ENCODE measurements around the gene WDR5.

Gene WDR5

DNA sequence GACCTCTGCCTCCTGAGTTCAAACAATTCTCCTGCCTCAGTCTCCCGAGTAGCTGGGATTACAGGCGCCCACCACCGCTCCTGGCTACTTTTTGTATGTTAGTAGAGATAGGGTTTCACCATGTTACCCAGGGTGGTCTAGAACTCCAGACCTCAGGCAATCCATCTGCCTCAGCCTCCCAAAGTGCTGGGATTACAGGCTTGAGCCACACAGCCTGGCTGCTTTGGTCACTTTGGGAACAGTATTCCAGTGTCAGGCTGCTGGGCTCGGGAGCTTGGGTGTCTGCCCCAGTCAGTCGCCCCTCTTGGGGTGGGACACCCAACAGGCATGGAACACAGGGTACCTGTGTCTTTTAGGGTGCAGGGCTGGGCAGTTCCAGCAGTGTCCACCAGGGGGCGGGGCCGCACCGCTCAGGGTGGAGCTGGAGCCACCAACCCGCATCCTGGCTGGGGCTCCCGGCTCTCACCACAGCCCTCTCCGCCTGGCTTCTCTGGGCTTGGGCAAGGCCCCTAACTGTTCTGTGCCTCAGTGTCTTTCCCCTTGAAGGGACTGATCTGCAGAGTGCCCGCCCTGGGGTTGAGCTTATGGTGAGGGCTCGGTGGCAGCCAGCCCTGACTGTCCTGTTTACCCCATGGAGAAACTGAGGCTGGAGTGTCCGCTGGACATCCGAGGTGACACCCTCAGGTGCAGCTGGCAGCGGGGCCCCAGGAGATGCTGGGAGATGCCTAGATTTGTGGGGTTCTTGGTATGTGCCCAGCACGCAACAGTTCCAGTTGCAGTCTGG, 34.8 kb downstream of the WDR5 start:
- Mint-ChIP-seq H3K27me3 (peaks cover 5 to 7% of the 10 kb centered on the region in 2 donors), H3K9me3 (no peaks in the 10 kb centered on the region), H3K27ac (no peak overlapping the region), H3K36me3 (peaks cover 1 to 3% of the 10 kb centered on the region in 2 donors), H3K4me1 (peaks cover 15% of the 10 kb centered on the region in 2 donors), H3K4me3 (no peak overlapping the region)
- no peak for DNase-seq
- ATAC-seq (replicated peaks), result no peak

DNA sequence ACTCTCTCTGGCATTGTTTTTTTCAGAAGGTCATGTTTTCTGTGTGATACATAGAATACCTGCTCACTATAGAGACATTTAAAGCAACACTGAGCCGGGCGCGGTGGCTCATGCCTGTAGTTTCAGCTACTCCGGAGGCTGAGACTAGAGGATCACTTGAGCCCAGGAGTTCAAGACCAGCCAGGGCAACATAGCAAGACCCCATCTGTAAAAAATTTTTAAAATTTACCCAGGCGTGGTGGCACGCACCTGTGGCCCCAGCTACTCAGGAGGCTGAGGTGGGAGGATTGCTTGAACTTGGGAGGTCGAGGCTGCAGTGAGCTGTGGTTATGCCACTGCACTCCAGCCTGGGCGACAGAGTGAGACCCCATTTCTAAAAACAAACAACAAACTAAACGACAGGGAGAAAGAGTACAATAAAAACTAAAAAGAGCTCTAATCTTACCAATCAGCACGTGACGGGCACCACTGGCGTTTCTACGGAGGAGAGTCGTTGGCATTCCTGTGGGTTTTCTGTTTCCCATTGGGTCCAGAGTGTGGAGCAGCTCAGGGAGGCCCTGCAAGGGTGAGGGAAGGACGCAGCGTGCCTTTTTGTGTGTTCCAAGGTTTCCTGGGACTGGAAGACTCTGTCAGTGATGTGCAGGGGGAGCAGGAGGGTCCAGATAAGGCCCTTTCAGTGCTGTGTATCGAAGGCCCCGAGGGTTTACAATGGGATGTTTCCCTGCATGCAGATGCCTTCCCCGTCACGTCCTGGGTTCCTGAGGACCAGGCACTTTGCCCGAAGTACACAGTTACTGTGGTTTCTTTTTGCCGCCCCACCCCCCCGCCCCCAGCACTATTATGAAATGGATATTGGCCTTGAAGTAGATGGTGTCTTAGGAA, 35.7 kb downstream of the WDR5 start:
- ATAC-seq (replicated peaks), result no peak
- H3K36me3 Mint-ChIP-seq, result peaks cover 1 to 3% of the 10 kb centered on the region in 2 donors
- H3K4me3 Mint-ChIP-seq, result no peak overlapping the region
- no peak for DNase-seq
- peaks cover 13 to 15% of the 10 kb centered on the region in 2 donors for H3K4me1 Mint-ChIP-seq
- no peaks in the 10 kb centered on the region for H3K9me3 Mint-ChIP-seq
- H3K27ac Mint-ChIP-seq, result no peak overlapping the region
- H3K27me3 Mint-ChIP-seq, result peaks cover 8% of the 10 kb centered on the region in 2 donors

DNA sequence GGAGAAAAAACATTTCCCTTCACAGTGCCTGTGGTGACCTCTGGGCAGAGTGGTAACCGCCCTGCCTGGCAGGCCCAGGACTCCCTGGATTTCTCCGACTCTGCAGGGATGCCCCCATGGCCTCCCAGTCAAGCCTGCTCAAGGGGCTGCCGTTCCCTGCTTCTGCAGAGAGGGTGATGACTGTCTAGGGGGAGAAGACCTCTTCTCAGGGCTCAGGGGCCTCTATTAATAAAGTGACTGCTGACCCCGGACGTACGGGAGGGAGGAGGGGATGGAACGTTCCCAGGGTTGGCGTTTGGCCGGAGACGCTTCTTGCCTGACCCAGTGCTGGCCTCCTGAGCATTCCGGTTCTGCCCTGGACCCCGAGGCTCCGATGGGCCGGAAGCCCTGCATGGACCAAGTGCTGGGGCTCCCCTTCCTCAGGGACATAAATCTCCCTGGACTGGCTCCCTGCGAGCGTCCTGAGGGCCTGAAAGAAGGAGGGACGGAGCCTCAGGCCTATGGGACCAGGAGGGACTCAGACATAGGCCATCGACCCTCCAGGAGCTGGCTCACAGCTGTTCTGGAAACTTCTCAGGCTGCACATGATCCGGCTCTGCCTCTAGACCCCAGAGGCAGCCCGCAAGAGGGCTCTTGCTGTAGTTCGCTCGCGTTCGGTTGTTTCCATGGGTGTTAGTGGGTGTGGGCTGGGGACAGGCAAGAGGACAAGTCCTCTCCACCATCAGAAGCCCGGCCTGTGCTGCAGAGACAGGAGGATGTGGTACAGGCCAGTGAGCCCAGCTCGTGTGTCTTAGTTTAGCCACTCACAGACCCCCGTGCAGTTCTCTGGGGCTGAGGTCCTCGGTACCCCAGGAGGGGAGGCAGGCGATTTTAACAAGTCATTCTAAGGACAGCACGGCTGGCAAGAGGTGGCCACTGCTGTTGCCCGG, 36.6 kb downstream of the WDR5 start:
- peaks cover 14 to 18% of the 10 kb centered on the region in 2 donors for H3K4me1 Mint-ChIP-seq
- H3K36me3 Mint-ChIP-seq, result peaks cover 1 to 3% of the 10 kb centered on the region in 2 donors
- H3K27ac Mint-ChIP-seq, result peak overlapping the region; percentile 37
- no peak overlapping the region for H3K4me3 Mint-ChIP-seq
- no peaks in the 10 kb centered on the region for H3K9me3 Mint-ChIP-seq
- ATAC-seq (replicated peaks) (no peak), DNase-seq (no peak)
- H3K27me3 Mint-ChIP-seq, result peaks cover 15% of the 10 kb centered on the region in 2 donors

DNA sequence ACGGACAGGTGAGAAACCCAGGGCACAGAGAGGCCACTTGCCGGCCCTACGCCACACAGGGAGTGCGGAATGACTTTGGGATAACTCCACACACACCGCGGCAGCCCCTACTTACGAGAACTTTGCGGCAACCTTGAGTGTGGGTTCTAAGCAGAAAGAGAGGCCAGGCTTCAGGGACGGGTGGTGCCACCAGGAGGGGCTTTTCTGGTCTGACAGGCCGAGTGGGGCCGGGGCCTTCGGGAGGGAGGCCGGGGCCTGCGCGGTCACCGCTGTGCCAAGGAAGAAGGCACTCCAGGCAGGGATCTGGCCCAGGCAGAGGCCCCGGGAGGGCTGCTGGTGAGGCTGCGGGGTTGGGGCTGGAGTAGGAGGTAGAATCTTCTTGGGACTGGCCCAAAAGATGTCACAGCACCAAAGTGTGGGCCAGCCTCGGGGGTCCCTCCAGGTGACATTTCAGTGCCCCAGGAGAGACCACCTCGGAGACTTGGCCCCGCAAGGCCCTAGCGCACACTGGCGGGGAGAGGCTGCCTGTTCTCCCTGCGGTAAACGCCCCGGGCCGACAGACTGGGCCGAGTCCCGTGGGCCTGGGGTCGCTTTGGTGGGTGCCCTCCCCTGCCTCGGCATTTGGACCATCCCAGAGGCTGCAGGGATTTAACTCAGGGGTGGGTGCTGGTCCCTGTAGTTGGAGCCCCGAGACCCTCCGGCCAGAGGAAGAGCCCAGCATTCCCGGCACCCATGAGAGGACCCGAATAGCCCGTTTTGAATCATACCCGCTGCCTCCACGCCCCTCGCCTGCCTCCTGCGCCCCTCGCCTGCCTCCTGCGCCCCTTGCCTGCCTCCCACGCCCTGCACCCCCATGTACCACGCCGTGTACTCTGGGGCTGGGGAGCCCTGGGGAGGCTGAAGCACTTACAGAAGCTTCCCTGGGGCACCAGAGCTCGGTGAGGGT, 37.5 kb downstream of the WDR5 start:
- Mint-ChIP-seq H3K27me3 (peaks cover 22 to 25% of the 10 kb centered on the region in 2 donors), H3K4me3 (no peak overlapping the region), H3K4me1 (peaks cover 19 to 20% of the 10 kb centered on the region in 2 donors), H3K9me3 (no peaks in the 10 kb centered on the region), H3K36me3 (peaks cover 0 to 3% of the 10 kb centered on the region in 2 donors), H3K27ac (peak overlapping the region; percentile 37)
- no peak for DNase-seq
- ATAC-seq (replicated peaks), result no peak

DNA sequence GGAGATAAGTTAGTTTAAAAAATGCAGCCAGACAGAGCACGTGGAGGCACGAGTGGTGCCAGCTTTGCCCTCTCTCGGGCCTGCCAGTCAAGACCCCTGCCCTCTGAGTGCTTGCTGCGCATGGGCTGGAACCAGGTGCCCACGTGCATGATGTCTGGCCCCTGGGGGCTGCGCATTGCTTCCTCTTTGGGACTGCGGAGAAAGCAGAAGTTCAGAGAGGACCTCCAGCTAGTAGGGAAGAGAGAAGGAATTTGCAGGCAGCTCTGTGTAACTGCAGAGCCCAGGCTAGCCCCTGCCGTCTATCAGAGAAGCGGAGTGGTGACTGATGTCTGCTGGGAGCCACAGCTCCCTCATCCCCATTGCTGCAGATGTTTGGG, 38.2 kb downstream of the WDR5 start:
- Mint-ChIP-seq H3K4me1 (peaks cover 19 to 20% of the 10 kb centered on the region in 2 donors), H3K27ac (no peak overlapping the region), H3K4me3 (no peak overlapping the region), H3K27me3 (peaks cover 25 to 31% of the 10 kb centered on the region in 2 donors), H3K9me3 (no peaks in the 10 kb centered on the region), H3K36me3 (peaks cover 0 to 2% of the 10 kb centered on the region in 2 donors)
- no peak for DNase-seq
- peak; percentile 64 to 71 for ATAC-seq (replicated peaks)

DNA sequence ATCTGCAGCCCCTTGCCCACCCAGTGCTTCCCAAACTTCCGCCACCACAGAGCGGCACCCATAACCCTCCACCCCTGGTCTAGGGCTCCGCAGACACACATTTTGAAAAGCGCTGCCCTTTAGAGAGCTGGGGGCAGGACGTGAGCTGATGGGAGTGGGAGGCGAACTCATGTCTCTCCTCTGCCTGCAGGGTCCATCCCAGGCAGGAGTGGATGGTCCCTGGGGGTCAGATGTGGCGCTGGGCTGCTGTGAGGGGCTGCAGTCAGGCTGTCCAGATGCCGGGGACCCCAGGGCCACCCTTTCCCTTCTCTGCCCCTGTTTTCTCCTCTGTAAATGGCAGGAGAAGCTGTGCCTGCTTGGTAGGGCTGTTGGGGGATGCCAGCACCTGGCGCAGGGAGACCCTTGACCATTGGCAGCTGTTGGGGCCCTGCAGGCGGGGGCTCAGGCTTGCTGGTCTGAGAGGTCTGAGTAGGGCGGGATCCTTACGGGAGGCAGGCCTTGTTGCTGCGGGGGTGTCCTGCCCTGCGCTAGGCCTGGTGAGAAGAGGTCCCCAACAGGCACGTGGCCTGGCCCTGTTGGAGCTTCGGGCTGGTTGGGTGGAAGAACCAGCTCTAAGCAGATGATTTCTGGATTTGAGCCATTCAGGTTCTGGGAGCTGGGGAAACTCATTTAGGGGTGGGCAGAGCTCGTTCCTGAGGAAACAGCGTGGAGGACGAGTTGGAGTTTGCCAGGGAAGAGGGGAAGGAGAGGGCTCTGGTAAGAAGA, 38.8 kb downstream of the WDR5 start:
- DNase-seq (no peak), ATAC-seq (replicated peaks) (no peak)
- Mint-ChIP-seq H3K9me3 (no peaks in the 10 kb centered on the region), H3K27me3 (peaks cover 31 to 38% of the 10 kb centered on the region in 2 donors), H3K27ac (peak overlapping the region; percentile 49), H3K4me1 (peaks cover 20 to 21% of the 10 kb centered on the region in 2 donors), H3K36me3 (peaks cover 0 to 4% of the 10 kb centered on the region in 2 donors), H3K4me3 (no peak overlapping the region)

DNA sequence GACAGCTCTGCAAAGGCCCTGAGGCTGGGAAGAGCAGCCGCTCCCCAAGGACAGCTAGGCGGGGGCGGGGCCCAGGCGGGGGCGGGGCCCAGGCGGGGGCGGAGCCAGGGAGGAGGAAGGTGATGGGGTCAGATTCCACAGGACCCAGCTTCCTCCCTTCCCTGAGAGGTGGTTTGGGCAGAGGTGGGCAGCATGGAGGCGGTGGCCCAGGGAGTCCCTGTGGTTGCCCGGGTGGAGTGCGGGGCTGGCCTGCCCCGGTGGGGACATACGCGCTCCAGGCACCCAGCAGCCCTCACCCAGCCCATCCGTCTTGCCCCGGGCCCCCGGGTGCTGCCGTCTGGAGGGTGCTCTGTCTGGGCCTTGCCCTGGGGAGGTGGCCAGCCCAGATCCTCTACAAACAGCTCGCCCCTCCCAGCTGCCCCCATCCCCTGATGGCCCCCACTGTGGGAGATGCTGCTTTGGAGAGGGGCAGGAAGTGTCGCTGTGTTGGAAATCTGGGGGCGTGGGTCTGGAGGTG, 39.5 kb downstream of the WDR5 start:
- Mint-ChIP-seq H3K4me1 (peaks cover 20 to 23% of the 10 kb centered on the region in 2 donors), H3K36me3 (peaks cover 0 to 4% of the 10 kb centered on the region in 2 donors), H3K27ac (no peak overlapping the region), H3K4me3 (no peak overlapping the region), H3K9me3 (no peaks in the 10 kb centered on the region), H3K27me3 (peaks cover 37 to 44% of the 10 kb centered on the region in 2 donors)
- no peak for DNase-seq
- no peak for ATAC-seq (replicated peaks)

DNA sequence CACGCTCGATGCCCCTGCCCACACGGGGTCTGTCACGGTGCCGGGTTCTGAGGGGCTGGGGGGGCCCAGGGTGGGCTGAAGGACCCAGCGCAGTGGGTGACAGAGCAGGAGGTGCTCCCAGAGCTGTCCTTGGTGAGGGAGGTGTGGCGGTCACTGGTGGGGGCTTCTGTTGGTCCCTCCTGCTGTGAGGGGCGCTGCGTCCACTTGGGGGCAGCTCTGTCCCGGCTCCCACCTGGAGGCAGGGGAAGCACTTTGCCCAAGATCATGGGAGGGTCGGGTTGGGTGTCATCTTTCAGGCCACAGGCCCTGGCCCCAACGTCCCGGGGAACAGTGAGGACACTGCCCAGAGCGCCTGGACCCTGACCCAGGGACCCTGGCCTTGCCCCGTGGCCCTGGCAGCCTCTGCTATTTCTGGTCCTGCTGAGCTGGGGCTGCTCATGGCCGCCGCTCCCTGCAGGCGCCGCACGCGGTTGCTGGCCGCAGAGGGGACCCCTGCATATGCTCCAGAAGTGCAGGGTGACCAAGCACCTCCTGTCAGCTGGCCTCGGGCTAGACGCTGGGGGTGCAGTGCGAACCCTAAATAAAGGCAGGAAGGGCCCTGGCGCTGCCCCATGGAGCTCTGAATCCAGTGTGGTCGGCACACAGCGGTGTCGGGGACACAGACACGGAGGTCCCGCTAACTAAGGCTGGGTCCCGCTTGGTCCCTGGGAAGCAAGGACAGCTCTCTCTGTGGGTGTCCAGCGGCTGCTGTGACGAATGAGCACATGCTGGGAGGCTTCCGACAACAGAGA, 40.1 kb downstream of the WDR5 start:
- Mint-ChIP-seq H3K4me1 (peaks cover 20 to 23% of the 10 kb centered on the region in 2 donors), H3K9me3 (no peaks in the 10 kb centered on the region), H3K4me3 (no peak overlapping the region), H3K27me3 (peaks cover 44 to 51% of the 10 kb centered on the region in 2 donors), H3K36me3 (peaks cover 0 to 4% of the 10 kb centered on the region in 2 donors), H3K27ac (no peak overlapping the region)
- DNase-seq (no peak), ATAC-seq (replicated peaks) (no peak)

DNA sequence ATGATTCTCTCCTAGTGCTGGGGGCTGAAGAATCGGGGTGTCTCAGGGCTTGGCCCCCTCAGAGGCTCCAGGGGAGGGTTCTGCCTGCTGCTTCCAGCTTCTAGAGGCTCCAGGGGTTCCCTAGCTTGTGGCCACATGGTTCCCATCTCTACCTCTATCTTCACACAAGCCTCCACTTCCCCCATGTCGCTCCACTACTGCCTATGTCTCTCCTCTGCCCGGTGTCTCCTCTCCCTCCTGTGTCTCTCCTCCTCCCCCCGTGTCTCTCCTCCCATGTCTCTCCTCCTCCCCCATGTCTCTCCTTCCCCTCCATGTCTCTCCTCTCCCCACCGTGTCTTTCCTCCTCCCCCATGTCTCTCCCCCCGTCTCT, 40.7 kb downstream of the WDR5 start:
- Mint-ChIP-seq H3K36me3 (peaks cover 0 to 4% of the 10 kb centered on the region in 2 donors), H3K9me3 (no peaks in the 10 kb centered on the region), H3K4me1 (peaks cover 20 to 23% of the 10 kb centered on the region in 2 donors), H3K27ac (no peak overlapping the region), H3K4me3 (no peak overlapping the region), H3K27me3 (peaks cover 46 to 53% of the 10 kb centered on the region in 2 donors)
- ATAC-seq (replicated peaks), result no peak
- DNase-seq, result no peak

DNA sequence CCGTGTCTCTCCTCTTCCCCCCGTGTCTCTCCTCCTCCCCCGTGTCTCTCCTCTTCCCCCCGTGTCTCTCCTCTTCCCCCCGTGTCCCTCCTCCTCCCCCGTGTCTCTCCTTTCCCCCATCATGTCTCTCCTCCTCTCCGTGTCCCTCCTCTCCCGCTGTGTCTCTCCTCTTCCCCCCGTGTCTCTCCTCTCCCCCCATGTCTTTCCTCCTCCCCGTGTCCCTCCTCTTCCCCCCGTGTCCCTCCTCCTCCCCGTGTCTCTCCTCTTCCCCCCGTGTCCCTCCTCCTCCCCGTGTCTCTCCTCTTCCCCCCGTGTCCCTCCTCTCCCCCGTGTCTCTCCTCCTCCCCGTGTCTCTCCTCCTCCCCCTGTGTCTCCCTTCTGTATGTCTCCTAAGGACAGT, 41.3 kb downstream of the WDR5 start:
- H3K9me3 Mint-ChIP-seq, result no peaks in the 10 kb centered on the region
- no peak overlapping the region for H3K27ac Mint-ChIP-seq
- H3K4me3 Mint-ChIP-seq, result no peak overlapping the region
- peaks cover 20 to 23% of the 10 kb centered on the region in 2 donors for H3K4me1 Mint-ChIP-seq
- DNase-seq, result no peak
- peaks cover 0 to 4% of the 10 kb centered on the region in 2 donors for H3K36me3 Mint-ChIP-seq
- peaks cover 46 to 53% of the 10 kb centered on the region in 2 donors for H3K27me3 Mint-ChIP-seq
- no peak for ATAC-seq (replicated peaks)

DNA sequence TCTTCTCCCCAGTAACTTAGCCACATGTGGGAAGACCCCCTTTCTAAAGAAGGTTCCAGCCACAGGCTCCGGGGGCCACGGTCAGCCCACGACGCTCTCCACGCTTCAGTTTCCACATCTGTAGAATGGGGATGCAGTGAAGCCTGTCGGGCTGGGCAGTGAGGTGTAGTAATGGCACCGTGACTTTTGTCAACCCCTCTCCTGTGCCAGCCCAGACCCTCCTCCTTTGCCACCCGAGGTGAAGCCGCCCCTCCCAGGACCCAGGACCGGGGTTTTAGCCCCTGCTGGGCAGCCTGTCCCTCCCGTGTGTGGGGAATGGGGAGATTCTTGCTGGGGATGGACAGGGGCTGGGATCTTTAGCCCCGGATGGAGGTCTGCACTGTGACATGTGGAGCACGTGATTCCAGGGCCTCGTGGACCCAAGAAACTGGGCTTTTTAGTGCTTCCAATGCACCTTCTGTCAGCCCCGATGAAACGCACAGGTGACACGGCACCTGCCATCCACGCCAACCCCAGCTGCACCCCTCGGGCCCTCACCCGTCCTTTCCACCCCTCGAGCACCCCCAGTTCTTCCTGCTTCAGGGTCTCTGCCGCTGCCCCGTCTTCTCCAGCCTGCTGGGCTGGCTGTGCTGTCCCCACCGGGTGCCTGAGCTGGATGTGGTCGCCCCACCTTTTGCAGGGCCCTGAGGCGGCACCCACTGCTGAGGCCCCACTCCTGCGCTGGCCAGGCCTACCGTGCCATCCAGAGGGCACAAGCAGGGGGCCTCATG, 41.9 kb downstream of the WDR5 start:
- Mint-ChIP-seq H3K27ac (no peak overlapping the region), H3K36me3 (peaks cover 0 to 4% of the 10 kb centered on the region in 2 donors), H3K9me3 (no peaks in the 10 kb centered on the region), H3K4me1 (peaks cover 26 to 29% of the 10 kb centered on the region in 2 donors), H3K27me3 (peaks cover 46 to 53% of the 10 kb centered on the region in 2 donors), H3K4me3 (no peak overlapping the region)
- DNase-seq, result no peak
- no peak for ATAC-seq (replicated peaks)

Measured in stimulated activated naive B cell treated with anti-CD40 and anti-IgM and Interleukin-4, amounts not matched to agents 10 μg/mL and 1 μg/mL and 100 μg/mL, for 72 hours (primary cell).